ENCODE measurements around the gene DTL.
A peak's percentile ranks its signal among the peaks of the same experiment; 100 is the strongest.

The DTL gene

DNA sequence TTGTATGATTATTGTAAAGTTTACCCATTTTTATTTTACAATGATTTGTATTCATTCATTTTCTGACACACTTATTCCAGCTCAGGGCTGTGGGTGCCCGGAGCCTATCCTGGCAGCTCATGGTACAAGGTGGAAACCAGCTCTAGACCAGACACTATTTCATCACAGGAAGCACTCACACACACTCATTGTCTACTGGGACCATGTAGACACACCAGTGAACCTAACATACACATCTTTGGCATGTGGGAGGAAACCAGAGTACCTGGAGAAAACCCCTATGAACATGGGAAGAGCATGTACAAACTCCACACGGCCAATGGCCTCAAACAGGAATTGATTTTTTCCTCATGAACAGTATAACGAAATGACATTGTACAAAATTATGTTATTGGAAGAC lies 2.4 kb downstream of the DTL start:
- DNase-seq (ENCODE audit: low read depth) = no peak

GRCh38 chr1:212039622-212040021 lies 4.1 kb downstream of the DTL start:
- DNase-seq (ENCODE audit: low read depth) = no peak

GRCh38 chr1:212040629-212041412 lies 5.3 kb downstream of the DTL start:
- DNase-seq (ENCODE audit: low read depth) = no peak

DNA sequence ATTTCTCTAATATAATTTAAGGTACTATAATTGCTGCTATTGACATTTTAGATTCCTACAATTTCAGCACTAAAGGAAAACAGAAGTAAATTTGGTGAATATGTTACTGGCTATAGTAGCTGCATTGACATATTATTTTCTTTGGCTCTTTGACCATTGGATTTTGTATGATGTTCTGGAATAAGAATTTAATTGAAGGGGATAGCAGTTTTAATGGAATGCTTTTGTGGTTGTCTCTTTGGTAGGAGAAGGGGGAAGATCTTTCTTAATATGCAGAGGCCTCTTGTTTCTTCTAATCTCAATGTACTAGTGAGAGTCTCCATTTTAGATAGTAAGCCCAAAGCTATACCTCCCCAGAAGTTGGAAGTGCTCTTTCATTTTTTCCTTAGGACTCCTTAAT lies 6.9 kb downstream of the DTL start:
- DNase-seq (ENCODE audit: low read depth) = no peak

DNA sequence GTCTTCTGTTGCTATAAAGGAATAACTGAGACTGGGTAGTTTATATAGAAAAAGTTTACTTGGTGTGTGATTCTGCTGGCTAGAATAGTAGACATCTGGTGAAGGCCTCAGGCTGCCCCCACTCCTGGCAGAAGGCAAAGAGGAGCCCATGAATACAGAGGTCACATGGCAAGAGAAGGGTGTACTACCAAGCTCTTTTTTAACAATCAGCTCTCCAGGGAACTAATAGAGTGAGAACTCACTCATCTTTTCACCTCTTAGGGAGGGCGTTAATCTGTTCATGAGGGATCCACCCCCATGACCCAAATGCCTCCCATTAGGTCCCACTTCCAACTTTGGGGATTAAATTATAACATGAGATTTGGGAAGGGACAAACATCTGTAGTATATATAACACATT lies 9.3 kb downstream of the DTL start:
- DNase-seq (ENCODE audit: low read depth) = no peak

DNA sequence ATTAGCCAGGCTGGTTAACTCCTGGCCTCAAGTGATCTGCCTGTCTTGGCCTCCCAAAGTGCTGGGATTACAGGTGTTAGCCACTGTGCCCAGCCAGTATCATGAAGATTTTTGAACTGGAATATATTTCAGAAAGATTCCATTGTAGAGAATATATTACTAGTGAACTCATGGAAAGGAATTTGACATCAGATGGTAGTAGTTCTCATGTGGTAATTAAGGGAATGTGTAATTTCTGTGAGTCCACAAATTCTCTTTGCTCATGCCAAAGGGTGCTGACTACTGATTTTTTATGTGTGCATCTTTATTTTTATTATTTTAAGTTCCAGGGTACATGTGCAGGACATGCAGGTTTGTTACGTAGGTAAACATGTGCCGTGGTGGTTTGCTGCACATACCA lies 10.4 kb downstream of the DTL start:
- DNase-seq (ENCODE audit: low read depth) = no peak

GRCh38 chr1:212053993-212054392 lies 18.4 kb downstream of the DTL start:
- DNase-seq (ENCODE audit: low read depth) = no peak

DNA sequence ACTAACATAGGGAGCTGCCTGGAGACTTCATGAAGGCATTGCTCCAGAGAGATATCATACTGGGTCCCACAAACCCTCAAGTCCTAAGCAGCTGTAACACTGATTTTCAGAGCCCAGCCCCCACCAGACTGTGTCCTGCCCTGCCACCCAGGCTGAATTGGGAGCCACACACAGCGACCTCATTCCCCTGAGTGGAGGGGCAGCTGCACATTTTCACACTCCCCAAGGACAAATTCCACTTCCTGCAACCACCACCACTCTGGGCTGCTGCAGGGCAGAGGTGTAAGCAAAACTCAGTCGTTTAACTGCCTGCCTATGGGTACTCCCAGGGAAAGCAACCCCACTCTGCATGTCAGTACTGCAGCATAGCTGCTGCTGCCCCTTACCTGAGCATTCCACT lies 19.8 kb downstream of the DTL start:
- no peak for DNase-seq (ENCODE audit: low read depth)

DNA sequence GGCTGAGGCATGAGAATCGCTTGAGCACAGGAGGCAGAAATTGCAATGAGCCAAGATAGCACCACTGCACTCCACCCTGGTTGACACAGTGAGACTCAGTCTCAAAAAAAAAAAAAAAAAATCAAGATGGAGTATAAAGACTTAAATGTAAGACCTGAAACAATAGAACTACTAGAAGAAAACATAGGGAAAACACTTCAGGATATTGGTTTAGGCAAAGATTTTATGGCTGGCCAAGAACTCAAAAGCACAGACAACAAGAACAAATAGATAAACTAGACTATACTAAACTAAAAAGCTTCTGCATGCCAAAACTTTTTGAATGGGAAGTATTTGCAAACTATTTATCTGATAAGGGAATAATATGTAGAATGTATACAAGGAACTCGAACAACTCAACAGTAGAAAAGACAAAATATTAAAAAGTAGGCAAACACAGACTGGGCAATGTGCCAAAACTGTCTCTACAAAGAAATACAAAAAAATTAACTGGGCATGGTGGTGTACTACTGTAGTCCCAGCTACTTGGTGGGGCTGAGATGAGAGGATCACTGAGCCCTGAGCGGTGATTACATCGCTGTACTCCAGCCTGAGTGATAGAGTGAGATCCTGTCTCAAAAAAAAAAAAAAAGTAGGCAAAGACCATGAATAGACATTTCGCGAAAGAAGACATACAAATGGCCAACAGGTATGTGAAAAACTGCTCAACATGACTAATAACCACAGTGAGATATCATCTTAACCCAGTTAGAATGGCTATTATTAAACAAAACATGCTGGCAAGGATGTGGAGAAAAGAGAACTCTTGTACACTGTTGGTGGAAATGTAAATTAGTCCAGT lies 25.3 kb downstream of the DTL start:
- DNase-seq (ENCODE audit: low read depth) = no peak

GRCh38 chr1:212062832-212063438 lies 27.4 kb downstream of the DTL start:
- DNase-seq (ENCODE audit: low read depth) = peak; percentile 28

DNA sequence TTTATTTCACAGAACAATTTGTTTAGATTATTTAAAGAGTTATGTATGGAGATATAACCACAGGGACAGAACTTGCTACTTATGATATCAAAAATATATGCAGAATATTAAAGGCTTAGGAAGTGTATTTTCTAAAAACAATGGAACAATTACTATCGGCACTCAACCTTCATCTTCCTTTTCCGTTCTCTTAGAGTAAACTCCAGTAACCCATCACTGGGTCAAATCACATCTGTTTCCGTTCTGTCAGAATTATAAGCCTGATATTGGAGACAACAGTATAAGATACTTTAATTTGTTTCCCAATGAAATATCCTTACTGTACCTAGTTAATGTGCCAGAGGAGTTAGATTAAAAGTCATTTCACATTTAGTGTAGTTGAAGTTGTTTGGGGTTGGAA lies 32.2 kb downstream of the DTL start:
- DNase-seq (ENCODE audit: low read depth) = no peak

DNA sequence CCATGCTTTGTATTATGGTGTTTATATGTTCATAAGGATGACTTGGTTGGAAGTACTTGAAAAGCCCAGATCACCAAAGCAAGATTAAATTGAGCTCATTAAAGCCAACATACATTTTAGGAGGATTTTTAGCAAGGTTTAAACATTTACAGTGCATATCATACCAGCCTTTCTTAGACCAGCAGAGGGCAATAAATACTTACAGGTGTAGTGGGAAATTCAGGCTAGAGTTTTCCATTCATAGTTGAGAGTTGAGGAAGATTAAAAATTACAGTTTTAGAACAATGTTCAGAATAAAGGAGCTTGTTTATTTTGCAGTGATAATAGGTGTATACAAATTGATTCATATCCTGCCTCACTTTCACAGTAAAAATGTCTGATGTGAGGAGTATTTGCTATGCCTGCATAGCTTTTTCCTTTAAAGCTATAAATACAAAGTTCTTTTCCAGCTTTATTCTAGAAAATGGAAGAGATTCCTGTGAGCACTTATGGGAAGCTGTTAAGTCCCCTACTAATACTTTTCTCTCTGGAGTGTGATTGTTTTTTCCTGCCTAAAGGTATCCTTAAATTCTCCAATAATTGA lies 35.3 kb downstream of the DTL start:
- DNase-seq (ENCODE audit: low read depth) = peak; percentile 41

- DNase-seq (ENCODE audit: low read depth) = no peak
Measured at GRCh38 chr1:212072047-212072446, 36.5 kb downstream of the DTL start.

- no peak for DNase-seq (ENCODE audit: low read depth)
Measured at GRCh38 chr1:212073490-212073889, 37.9 kb downstream of the DTL start.

- no peak for DNase-seq (ENCODE audit: low read depth)
Measured at GRCh38 chr1:212074313-212074712, 38.8 kb downstream of the DTL start.

- DNase-seq (ENCODE audit: low read depth) = no peak
Measured at GRCh38 chr1:212074856-212075255, 39.3 kb downstream of the DTL start.

- no peak for DNase-seq (ENCODE audit: low read depth)
Measured at GRCh38 chr1:212077028-212077427, 41.5 kb downstream of the DTL start.

- no peak for DNase-seq (ENCODE audit: low read depth)
Measured at GRCh38 chr1:212078826-212079225, 43.3 kb downstream of the DTL start.

- DNase-seq (ENCODE audit: low read depth) = no peak
Measured at GRCh38 chr1:212082765-212083406, 47.3 kb downstream of the DTL start.

GRCh38 chr1:212089560-212090163 lies 54.1 kb downstream of the DTL start:
- DNase-seq (ENCODE audit: low read depth) = no peak

GRCh38 chr1:212091438-212092121 lies 56.0 kb downstream of the DTL start:
- no peak for DNase-seq (ENCODE audit: low read depth)

Data from stromal cell of bone marrow (primary cell).